Smooth muscle cell (in vitro differentiated cells): ENCODE results near the gene MYL12A. TPM values are rescaled to one million over a fixed set of nuclear protein-coding genes. Genes with fewer than 3 reads are reported as not detected.

Experiments used
- DNase-seq: peaks from one replicate; lab custom pipeline; 2025; ENCODE audit not compliant: unreplicated experiment; lab: John Stamatoyannopoulos, UW
- H2AFZ ChIP-seq: fragments of 200-600 bp; sonication (generic); 2 replicates; pipeline ENCODE4 v1.6.0; 2016; ENCODE audit warnings: antibody characterized with exemption, low read depth, mild to moderate bottlenecking
- H3F3A ChIP-seq: fragments of 200-600 bp; sonication (generic); 2 replicates; pipeline ENCODE4 v1.6.0; 2017; ENCODE audit warnings: antibody characterized with exemption, low read depth
- H3K27ac ChIP-seq: fragments of 200-600 bp; sonication (generic); 2 replicates; pipeline ENCODE4 v1.5.1; 2016; ENCODE audit warnings: low read depth, mild to moderate bottlenecking
- H3K27me3 ChIP-seq: fragments of 200-600 bp; sonication (generic); 2 replicates; pipeline ENCODE4 v1.6.1; 2016; ENCODE audit warnings: low read depth, mild to moderate bottlenecking
- H3K36me3 ChIP-seq: fragments of 200-600 bp; sonication (generic); 2 replicates; pipeline ENCODE4 v1.5.1; 2016; ENCODE audit warnings: low read depth
- H3K4me1 ChIP-seq: fragments of 200-600 bp; sonication (generic); 2 replicates; pipeline ENCODE4 v1.5.1; 2016; ENCODE audit warnings: low read depth
- H3K4me2 ChIP-seq: fragments of 200-600 bp; sonication (generic); 2 replicates; pipeline ENCODE4 v1.6.0; 2016; ENCODE audit warnings: mild to moderate bottlenecking
- H3K4me3 ChIP-seq: fragments of 200-600 bp; sonication (generic); 2 replicates; pipeline ENCODE4 v1.5.1; 2016; ENCODE audit warnings: mild to moderate bottlenecking
- H3K79me2 ChIP-seq: fragments of 200-600 bp; sonication (generic); 2 replicates; pipeline ENCODE4 v1.6.0; 2016; ENCODE audit warnings: low read depth, mild to moderate bottlenecking
- H3K9ac ChIP-seq: fragments of 200-600 bp; sonication (generic); 2 replicates; pipeline ENCODE4 v1.6.0; 2016; ENCODE audit warnings: low read depth
- H3K9me3 ChIP-seq: fragments of 200-600 bp; sonication (generic); replicated peaks from 2 replicates; pipeline ENCODE4 v1.5.1; 2016; ENCODE audit warnings: low read depth
- H4K20me1 ChIP-seq: fragments of 200-600 bp; sonication (generic); 2 replicates; pipeline ENCODE4 v1.6.0; 2016; ENCODE audit warnings: low read depth
- CTCF ChIP-seq: fragments of 200-600 bp; sonication (generic); IDR thresholded peaks from 2 replicates; pipeline ENCODE4 v1.5.1; 2017; ENCODE audit warnings: borderline replicate concordance, mild to moderate bottlenecking, antibody characterized with exemption; ENCODE audit not compliant: insufficient read depth, poor library complexity, severe bottlenecking
- WGBS: methylation state at CpG from one replicate; pipeline ENCODE4 v1.1.7; 2016; ENCODE audit warnings: low lambda C conversion rate; 5-methylcytosine and 5-hydroxymethylcytosine counted together
- polyA plus RNA-seq: library from polyadenylated mRNA; unstranded; fragments of >200 nt; fragmentation: Nextera tagmentation; extraction: Ambion mirVana; gene quantifications from 2 replicates; pipeline ENCODE4 v1.2.1, GENCODE V29; 2016
- total RNA-seq: library from RNA; depleted of rRNA; stranded (reverse); fragments of >200 nt; gene quantifications from 2 replicates; pipeline ENCODE4 v1.2.3, GENCODE V29; 2014

The MYL12A gene
- total and polyA plus RNA-seq, 2 experiments from 2014 or later: 777 to 953 TPM

- no peaks in the 10 kb centered on the region for H3K9me3 ChIP-seq
- peaks cover 72% of the 10 kb centered on the region for H4K20me1 ChIP-seq
- H3K4me3 ChIP-seq: no peak overlapping the region
- TF ChIP-seq CTCF: no peak
- no peak overlapping the region for H3K4me2 ChIP-seq
- no peak overlapping the region for H3K9ac ChIP-seq
- H3F3A ChIP-seq: peaks cover 57% of the 10 kb centered on the region
- H2AFZ ChIP-seq: no peak overlapping the region
- H3K79me2 ChIP-seq: peaks cover 74% of the 10 kb centered on the region
- no peak for DNase-seq
- H3K27me3 ChIP-seq: no peaks in the 10 kb centered on the region
- peaks cover 26% of the 10 kb centered on the region for H3K4me1 ChIP-seq
- H3K27ac ChIP-seq: peak overlapping the region; percentile 89
- 96% methylated on average over 4 of the region's 4 CpGs for WGBS
- peaks cover 3% of the 10 kb centered on the region for H3K36me3 ChIP-seq
These were observed 7.1 kb downstream of the MYL12A start for GRCh38 chr18:3254725-3255124.

GRCh38 chr18:3255611-3256165 is 8.1 kb downstream of the MYL12A start:
- 93% methylated on average over 5 of the region's 5 CpGs for WGBS
- no peak for DNase-seq
- Histone ChIP-seq H3K9me3 (no peaks in the 10 kb centered on the region), H3K27me3 (no peaks in the 10 kb centered on the region), H3F3A (peaks cover 63% of the 10 kb centered on the region), H4K20me1 (peaks cover 63% of the 10 kb centered on the region), H2AFZ (no peak overlapping the region), H3K4me2 (no peak overlapping the region), H3K4me1 (peaks cover 22% of the 10 kb centered on the region), H3K27ac (peak overlapping the region; percentile 89), H3K4me3 (no peak overlapping the region), H3K36me3 (peaks cover 3% of the 10 kb centered on the region), H3K9ac (peak overlapping the region; percentile 31), H3K79me2 (peaks cover 68% of the 10 kb centered on the region)
- TF ChIP-seq CTCF: no peak

GRCh38 chr18:3256693-3257626 is 9.4 kb downstream of the MYL12A start:
- Histone ChIP-seq H3K79me2 (peaks cover 58% of the 10 kb centered on the region), H3K9me3 (no peaks in the 10 kb centered on the region), H3K4me3 (no peak overlapping the region), H3K27me3 (no peaks in the 10 kb centered on the region), H3K4me1 (peaks cover 17% of the 10 kb centered on the region), H3K27ac (peak overlapping the region; percentile 89), H3K36me3 (peaks cover 3% of the 10 kb centered on the region), H3F3A (peaks cover 70% of the 10 kb centered on the region), H4K20me1 (peaks cover 52% of the 10 kb centered on the region), H3K4me2 (peak overlapping the region; percentile 37), H3K9ac (peak overlapping the region; percentile 31), H2AFZ (no peak overlapping the region)
- DNase-seq: no peak
- WGBS: 65% methylated on average over 5 of the region's 5 CpGs
- TF ChIP-seq CTCF: no peak
